Calu3 (cell line): ENCODE results near the gene MCF2L. TPM values are rescaled to one million over a fixed set of nuclear protein-coding genes. Genes with fewer than 3 reads are reported as not detected.

Experiments used
- BruUV-seq: library from RNA; stranded (reverse); fragments of 400-500 nt; replicated peaks from 2 replicates; lab custom pipeline; 2021; lab: Mats Ljungman, UMichigan
- CTCF ChIA-PET: fragments of 300-600 bp; sonication (Branson Sonifier 250); formaldehyde crosslinking; loops from one replicate; lab custom pipeline; 2022; ENCODE audit warnings: antibody characterized with exemption; lab: Charles Lee
- DNase-seq: peaks from one replicate; pipeline ENCODE4 v3.0.0; 2022
- H3K27ac Mint-ChIP-seq: one replicate; pipeline ENCODE4 v1.8.0; 2022; ENCODE audit warnings: mixed read lengths; ENCODE audit not compliant: unreplicated experiment
- H3K27me3 Mint-ChIP-seq: one replicate; pipeline ENCODE4 v1.8.0; 2022; ENCODE audit warnings: mixed read lengths; ENCODE audit not compliant: unreplicated experiment
- H3K36me3 Mint-ChIP-seq: one replicate; pipeline ENCODE4 v1.8.0; 2022; ENCODE audit warnings: mild to moderate bottlenecking, moderate library complexity, mixed read lengths; ENCODE audit not compliant: insufficient read depth, unreplicated experiment
- H3K4me1 Mint-ChIP-seq: one replicate; pipeline ENCODE4 v1.8.0; 2022; ENCODE audit warnings: mild to moderate bottlenecking, low read depth, mixed read lengths; ENCODE audit not compliant: unreplicated experiment
- H3K4me3 Mint-ChIP-seq: one replicate; pipeline ENCODE4 v1.8.0; 2022; ENCODE audit warnings: mild to moderate bottlenecking, low read depth, moderate library complexity, mixed read lengths; ENCODE audit not compliant: unreplicated experiment
- H3K9me3 Mint-ChIP-seq: one replicate; pipeline ENCODE4 v1.8.0; 2022; ENCODE audit warnings: low read depth, mixed read lengths; ENCODE audit not compliant: unreplicated experiment
- CTCF ChIP-seq: fragments of 200-600 bp; IDR thresholded peaks from one replicate; pipeline ENCODE4 v1.8.0; 2022; ENCODE audit warnings: antibody characterized with exemption; ENCODE audit not compliant: unreplicated experiment
- intact Hi-C: fragments of 100-400 bp; cut with micrococcal nuclease; formaldehyde crosslinking; loops from one replicate; pipeline ENCODE4 v1.10.0; 2022; ENCODE audit not compliant: unreplicated experiment
- total RNA-seq: library from RNA; stranded (reverse); gene quantifications from 2 replicates; pipeline ENCODE4 v1.2.3, GENCODE V29; 2022

MCF2L gene
- total RNA-seq, 1 experiment from 2014 or later: 12.9 TPM

GRCh38 chr13:112974125-112974524 lies 5.1 kb downstream of the MCF2L start:
- Mint-ChIP-seq H3K27ac (no peak overlapping the region), H3K4me3 (no peak overlapping the region), H3K4me1 (no peaks in the 10 kb centered on the region), H3K9me3 (peaks cover 3% of the 10 kb centered on the region), H3K36me3 (no peaks in the 10 kb centered on the region), H3K27me3 (no peaks in the 10 kb centered on the region)
- CTCF ChIA-PET: no interaction called here
- intact Hi-C loops: no loop called here
- no TSS peak for BruUV-seq
- no peak for DNase-seq
- no peak for TF ChIP-seq CTCF

GRCh38 chr13:112974671-112975070 lies 5.7 kb downstream of the MCF2L start:
- H3K36me3 Mint-ChIP-seq: no peaks in the 10 kb centered on the region
- intact Hi-C loops: no loop called here
- CTCF ChIA-PET: no interaction called here
- TF ChIP-seq CTCF: no peak
- no peaks in the 10 kb centered on the region for H3K27me3 Mint-ChIP-seq
- H3K9me3 Mint-ChIP-seq: peaks cover 3% of the 10 kb centered on the region
- no peak overlapping the region for H3K4me3 Mint-ChIP-seq
- DNase-seq: no peak
- BruUV-seq: no TSS peak
- no peak overlapping the region for H3K27ac Mint-ChIP-seq
- H3K4me1 Mint-ChIP-seq: no peaks in the 10 kb centered on the region

GRCh38 chr13:112975401-112975939 lies 6.5 kb downstream of the MCF2L start:
- no peak for DNase-seq
- no peaks in the 10 kb centered on the region for H3K27me3 Mint-ChIP-seq
- no peaks in the 10 kb centered on the region for H3K36me3 Mint-ChIP-seq
- CTCF ChIA-PET: no interaction called here
- intact Hi-C loops: no loop called here
- peaks cover 3% of the 10 kb centered on the region for H3K9me3 Mint-ChIP-seq
- TF ChIP-seq CTCF: no peak
- H3K4me3 Mint-ChIP-seq: no peak overlapping the region
- H3K4me1 Mint-ChIP-seq: no peaks in the 10 kb centered on the region
- BruUV-seq: no TSS peak
- H3K27ac Mint-ChIP-seq: no peak overlapping the region

GRCh38 chr13:112976526-112976925 lies 7.5 kb downstream of the MCF2L start:
- Mint-ChIP-seq H3K27me3 (no peaks in the 10 kb centered on the region), H3K9me3 (peaks cover 3% of the 10 kb centered on the region), H3K4me1 (no peaks in the 10 kb centered on the region), H3K36me3 (no peaks in the 10 kb centered on the region), H3K27ac (no peak overlapping the region), H3K4me3 (no peak overlapping the region)
- no TSS peak for BruUV-seq
- no peak for TF ChIP-seq CTCF
- CTCF ChIA-PET: no interaction called here
- intact Hi-C loops: no loop called here
- no peak for DNase-seq
